ENCODE measurements around the gene VCAN. TPM values are rescaled to one million over a fixed set of nuclear protein-coding genes. Genes with fewer than 3 reads are reported as not detected.

VCAN gene
- total RNA-seq, 4 donors from 2014 or later, result 51.6 to 144 (median 91.3) TPM

Other genes starting within 250 kb of the VCAN start
- gene HAPLN1, start 249.1 kb downstream of the VCAN start, total RNA-seq, result not detected